ENCODE results near the gene OTUD7B.
"Not testable (repeated sequence)": the region's sequence is repeated elsewhere in the genome, so short reads cannot be mapped to it uniquely, and the experiment has no call there.

Gene OTUD7B

GRCh38 chr1:149942207-149942606 is 68.3 kb downstream of the OTUD7B start:
- DNase-seq: no peak

GRCh38 chr1:149940427-149940826 is 70.1 kb downstream of the OTUD7B start:
- DNase-seq: no peak

- DNase-seq: not testable (repeated sequence)
Measured at GRCh38 chr1:149938668-149939003, 71.9 kb downstream of the OTUD7B start.

GRCh38 chr1:149937759-149938158 is 72.8 kb downstream of the OTUD7B start:
- DNase-seq: no peak

- no peak for DNase-seq
Measured at GRCh38 chr1:149936992-149937705, 73.4 kb downstream of the OTUD7B start.

- DNase-seq: no peak
Measured at GRCh38 chr1:149936170-149936991, 74.1 kb downstream of the OTUD7B start, which contains the start of gene MTMR11. Gene MTMR11 (minus strand): TSS chr1:149936879. CDS start chr1:149936647, 232 bp downstream.

GRCh38 chr1:149934356-149934755 is 76.2 kb downstream of the OTUD7B start:
- no peak for DNase-seq

GRCh38 chr1:149933208-149933607 is 77.3 kb downstream of the OTUD7B start:
- DNase-seq: no peak

GRCh38 chr1:149932474-149932873 is 78.1 kb downstream of the OTUD7B start:
- no peak for DNase-seq

GRCh38 chr1:149931212-149931790 is 79.2 kb downstream of the OTUD7B start:
- no peak for DNase-seq

GRCh38 chr1:149929856-149930255 is 80.7 kb downstream of the OTUD7B start:
- DNase-seq: no peak

GRCh38 chr1:149928401-149928724 is 82.2 kb downstream of the OTUD7B start:
- no peak for DNase-seq

- DNase-seq: peak; percentile 96
Measured at GRCh38 chr1:149927563-149928400, 82.7 kb downstream of the OTUD7B start, which contains the start of gene SF3B4. Gene SF3B4 (minus strand): TSS chr1:149927803. CDS start chr1:149927759, 44 bp downstream.

- DNase-seq: no peak
Measured at GRCh38 chr1:149927056-149927562, 83.4 kb downstream of the OTUD7B start.

GRCh38 chr1:149926296-149926695 is 84.2 kb downstream of the OTUD7B start:
- no peak for DNase-seq

GRCh38 chr1:149925751-149926150 is 84.8 kb downstream of the OTUD7B start:
- no peak for DNase-seq

GRCh38 chr1:149925345-149925744 is 85.2 kb downstream of the OTUD7B start:
- DNase-seq: no peak

GRCh38 chr1:149923626-149924025 is 86.9 kb downstream of the OTUD7B start:
- DNase-seq: no peak

- DNase-seq: peak; percentile 59
Measured at GRCh38 chr1:149917571-149918144, 92.9 kb downstream of the OTUD7B start, which contains the start of gene SV2A. Gene SV2A (minus strand): TSS chr1:149917844. CDS start chr1:149913840, 4,004 bp downstream.

GRCh38 chr1:149916898-149917252 is 93.7 kb downstream of the OTUD7B start:
- no peak for DNase-seq

GRCh38 chr1:149916193-149916897 is 94.2 kb downstream of the OTUD7B start:
- no peak for DNase-seq
